NCI-H2171 treated with DMSO at 0.1 percent for 48 hours (cell line): Measurements from ENCODE around the gene UGT1A7.
A peak's percentile ranks its signal among the peaks of the same experiment; 100 is the strongest.
"Not testable (repeated sequence)": the region's sequence is repeated elsewhere in the genome, so short reads cannot be mapped to it uniquely, and the experiment has no call there.

Source experiments
- DNase-seq: peaks from one replicate; lab custom pipeline; 2025; lab: John Stamatoyannopoulos, UW

UGT1A7 gene

DNA sequence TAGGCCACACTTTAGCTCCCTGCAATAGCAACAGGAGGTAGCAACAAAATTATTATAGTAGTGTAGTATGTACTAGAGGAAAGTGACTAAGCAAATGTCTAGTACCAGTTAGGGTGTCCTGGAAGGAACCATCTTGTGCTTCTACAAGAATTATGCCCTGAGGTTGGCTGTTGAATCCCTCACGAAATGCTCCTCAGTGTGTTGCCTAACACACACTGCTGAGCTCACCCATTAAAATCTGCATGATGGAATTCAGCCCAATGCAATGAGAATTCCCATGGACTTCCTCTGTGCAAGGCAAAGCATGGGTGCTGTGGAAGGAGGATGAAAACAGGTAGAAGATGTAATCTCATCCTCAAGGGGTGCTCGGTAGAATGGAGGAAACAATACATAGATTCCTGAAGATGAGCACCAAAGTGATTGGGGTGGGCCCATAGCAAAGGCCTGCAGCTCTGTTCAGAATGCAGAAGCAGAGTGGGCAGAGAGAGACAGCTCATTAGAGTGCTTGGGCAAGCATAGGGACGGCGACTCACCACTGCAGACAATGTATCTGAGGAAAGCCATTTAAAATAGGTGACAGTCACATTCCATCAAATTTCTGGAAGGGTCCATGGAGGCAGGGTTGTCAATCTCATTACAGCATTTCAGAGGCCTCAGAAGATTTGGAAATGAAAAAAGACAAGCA, 1.2 kb upstream of the UGT1A7 start:
- no peak for DNase-seq

DNA sequence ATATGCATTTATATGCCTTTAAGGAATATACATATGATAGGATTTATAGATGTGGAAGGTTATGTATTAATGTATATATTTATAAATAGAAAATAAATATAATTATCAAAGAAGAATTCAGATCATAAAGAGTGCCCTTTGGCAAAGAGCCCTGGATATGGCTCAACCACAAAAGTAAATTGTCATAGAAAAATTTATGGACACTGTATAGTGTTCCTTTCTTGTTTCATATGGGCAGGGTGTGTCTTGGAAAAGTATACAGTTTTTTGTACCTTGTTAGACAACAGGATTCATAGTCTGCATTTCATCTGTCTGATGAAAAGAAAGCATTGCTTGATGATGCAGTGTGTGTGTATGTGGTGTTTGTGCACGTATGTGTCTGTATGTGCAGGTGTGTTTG, 2.9 kb downstream of the UGT1A7 start:
- no peak for DNase-seq

DNA sequence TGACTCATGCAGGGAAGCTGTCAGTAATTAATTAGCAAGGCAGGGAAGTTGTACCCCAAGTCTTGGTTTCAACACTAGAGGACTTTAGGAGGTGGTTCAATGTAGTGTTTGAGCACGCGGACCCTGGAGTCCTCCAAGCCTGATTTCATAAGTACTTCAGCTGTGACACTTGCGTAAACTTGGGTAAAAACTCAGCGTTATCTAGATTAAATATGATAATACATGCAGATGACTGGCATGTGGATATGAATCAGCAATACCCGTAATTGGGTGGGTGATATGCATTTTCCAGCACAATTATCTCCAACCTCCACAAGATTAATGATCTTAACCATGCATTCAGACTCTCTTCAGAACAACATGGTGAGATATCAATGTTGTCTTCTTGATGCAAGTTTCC, 5.2 kb downstream of the UGT1A7 start:
- no peak for DNase-seq

DNA sequence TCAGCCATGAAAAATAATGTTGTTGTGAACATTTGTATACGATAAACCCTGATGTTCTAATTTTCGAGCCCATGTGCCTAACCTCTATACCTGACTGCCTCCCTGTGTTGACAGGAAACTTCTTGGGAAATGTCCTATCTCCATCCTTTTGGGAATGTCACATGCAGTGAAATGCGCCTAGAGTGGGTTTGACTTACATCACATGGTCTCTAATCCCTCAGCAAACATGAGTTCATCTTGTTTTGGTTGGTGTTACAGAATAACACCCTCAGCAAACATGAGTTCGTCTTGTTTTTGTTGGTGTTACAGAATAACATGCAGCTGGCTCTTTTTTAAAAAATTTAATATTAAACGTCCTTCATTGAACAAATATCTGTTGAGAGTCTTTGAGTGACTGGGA, 6.6 kb downstream of the UGT1A7 start:
- DNase-seq, result no peak

- no peak for DNase-seq
Measured at GRCh38 chr2:233689031-233689430, 7.3 kb downstream of the UGT1A7 start.

- no peak for DNase-seq
Measured at GRCh38 chr2:233689501-233689900, 7.8 kb downstream of the UGT1A7 start.

DNA sequence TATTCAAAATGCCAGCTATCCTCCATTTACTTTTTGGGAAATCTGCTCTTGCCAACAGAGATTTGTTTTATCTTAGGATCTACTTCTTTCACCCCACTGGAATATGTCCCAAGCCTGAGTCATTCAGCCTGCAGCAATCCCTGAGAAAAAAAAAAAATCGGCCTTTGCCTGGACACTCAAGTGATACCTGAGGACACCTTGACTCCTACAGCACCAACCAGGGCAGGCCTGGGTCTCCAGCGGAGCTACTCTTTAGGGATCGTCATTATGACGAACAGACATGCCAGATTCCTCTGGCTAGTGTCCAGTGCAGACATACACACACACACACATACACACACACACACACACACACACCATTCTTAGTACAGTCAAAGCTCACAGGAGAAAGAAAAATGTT, 8.7 kb downstream of the UGT1A7 start:
- no peak for DNase-seq

DNA sequence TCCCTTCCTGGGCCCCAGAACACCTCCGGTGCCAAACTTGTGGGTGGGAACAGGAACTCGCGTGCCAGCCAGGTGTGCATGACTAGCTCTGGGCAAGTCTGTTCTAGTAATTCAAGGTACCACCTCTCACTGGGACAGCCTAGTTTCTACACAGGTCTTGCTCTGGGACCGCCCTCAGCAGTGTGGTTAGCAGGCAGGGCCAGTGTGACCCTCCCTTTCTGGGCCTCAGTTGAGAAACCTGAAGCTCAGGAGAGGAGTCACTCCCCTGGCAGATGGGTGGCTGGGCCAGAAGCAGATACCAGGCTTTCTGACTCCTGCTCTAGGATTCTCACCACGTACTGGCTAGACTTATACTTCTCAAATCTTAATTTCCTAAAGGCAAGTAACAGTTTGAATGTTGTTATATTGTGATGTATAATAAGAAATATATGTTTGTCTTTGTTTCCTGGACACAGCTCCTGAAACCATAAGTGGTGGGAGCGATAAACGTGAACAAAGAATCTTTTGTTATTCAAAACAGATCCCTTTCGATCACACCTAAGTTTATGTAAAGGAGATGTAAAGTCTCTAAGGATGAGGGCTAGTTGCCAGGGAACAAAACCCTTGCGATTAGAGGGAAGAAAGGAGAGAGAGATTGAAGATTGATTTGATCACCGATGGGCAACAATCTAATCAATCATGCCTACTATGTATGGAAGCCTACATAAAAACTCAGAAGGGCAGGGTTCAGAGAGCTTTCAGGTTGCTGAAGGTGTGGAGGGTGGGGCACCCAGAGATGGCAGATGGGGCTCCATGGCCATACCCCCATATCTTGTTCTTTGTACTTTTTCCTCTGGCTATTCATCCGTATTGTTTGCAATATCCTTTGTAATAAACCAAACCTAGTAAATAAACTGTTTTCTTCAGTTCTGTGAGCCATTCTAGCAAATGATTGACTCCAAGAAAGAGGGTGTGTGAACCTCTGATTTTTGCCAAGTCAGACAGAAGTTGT, 10.0 kb downstream of the UGT1A7 start:
- peak; percentile 13 for DNase-seq

DNA sequence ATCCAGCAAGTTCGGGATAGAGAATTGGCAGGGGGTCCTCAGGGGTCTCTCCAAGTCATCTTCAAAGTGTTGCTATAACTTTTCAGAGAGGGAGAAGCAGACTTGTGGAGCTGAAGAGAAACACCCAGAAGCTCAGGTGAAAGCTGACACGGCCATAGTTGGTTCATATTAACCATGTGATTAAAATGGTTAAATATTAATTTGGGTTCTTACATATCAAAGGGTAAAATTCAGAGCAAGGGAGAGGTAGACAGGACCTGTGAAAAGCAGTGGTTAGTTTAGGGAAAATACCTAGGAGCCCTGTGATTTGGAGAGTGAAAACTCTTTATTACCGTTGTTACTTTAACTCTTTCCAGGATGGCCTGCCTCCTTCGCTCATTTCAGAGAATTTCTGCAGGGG, 10.9 kb downstream of the UGT1A7 start, which contains the start of gene UGT1A6:
Gene UGT1A6, plus strand, starts transcription at position 243 of the 400 bp plus-strand sequence. Its CDS starts 115 bp downstream, at position 358.
- DNase-seq, result no peak

DNA sequence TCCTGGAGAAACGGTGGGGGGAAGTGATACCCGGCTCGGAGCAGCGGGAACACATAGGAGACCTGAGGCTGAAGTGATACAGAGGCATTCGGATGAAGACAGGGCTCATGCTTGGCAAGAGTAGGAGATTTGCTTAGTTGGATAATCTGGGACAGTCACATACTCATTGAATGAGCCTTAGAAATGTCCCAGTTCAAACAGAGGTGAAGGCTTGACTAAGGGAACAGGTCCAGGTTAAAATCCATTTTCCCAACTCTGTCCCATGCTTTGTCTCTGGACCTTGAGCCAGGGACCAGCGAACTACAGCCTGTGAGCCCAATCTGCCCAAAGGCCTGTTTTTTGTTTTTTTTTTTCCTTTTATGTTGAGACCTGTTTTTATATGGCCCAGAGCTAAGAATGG, 12.3 kb downstream of the UGT1A7 start:
- DNase-seq, result no peak

GRCh38 chr2:233698740-233699139, 17.0 kb downstream of the UGT1A7 start:
- no peak for DNase-seq

DNA sequence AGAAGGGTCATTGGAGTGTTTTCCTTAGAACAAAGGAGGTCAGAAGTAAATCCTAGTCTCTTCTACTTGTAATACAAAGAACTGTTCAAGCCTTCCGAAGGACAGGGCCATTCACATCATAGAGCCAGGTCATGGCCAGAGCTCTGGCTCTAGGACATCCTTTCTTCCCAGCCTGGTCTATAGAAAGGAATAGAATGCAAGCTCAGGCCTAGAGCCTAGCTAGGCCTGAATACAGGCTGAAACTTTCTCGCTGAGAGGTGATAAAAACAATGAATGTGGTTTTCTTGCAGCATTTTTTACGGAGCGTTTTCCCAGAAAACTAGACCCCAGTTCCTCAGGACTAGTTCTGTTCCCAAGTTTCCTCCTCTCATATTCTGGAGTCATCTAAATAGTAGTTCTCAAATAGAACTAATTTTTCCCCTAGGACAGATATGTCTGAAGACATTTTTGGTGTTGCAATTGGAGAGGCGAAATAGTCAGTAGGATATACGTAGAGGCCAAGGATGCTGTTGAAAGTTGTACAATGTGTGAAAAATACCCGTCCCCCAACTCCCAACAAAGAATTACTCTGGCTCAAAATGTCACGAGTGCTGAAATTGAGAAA, 17.8 kb downstream of the UGT1A7 start:
- DNase-seq, result no peak

DNA sequence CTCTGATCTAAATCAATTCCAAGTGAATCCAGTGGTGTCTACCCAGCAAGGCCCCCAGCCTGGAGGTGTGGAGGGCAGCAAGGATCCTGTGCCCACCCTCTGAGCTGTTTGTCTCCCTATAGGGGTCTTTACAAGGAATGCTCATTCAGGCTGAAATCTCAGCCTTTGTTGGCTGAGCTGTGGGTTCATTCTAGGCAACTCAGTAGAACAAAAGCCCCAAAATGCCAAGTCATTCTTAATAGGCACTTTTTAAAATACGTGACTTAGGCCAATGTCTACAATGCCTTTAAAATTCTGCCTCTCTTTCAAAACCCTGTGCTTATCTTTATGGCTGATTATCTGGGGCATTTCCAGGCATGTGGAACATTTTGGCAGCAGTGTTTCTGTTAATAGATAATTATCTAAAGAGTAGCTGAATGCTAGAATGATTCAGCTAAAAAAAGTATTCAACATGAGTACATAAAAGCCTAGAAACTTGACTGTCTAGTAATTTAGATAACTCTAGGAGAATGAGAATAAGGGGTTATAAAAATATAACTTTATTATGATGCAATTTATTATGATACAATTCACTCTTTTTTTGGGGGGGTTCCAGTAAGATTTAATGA, 18.4 kb downstream of the UGT1A7 start:
- DNase-seq, result no peak

- not testable (repeated sequence) for DNase-seq
Measured at GRCh38 chr2:233700842-233701241, 19.1 kb downstream of the UGT1A7 start.

- no peak for DNase-seq
Measured at GRCh38 chr2:233702238-233702637, 20.5 kb downstream of the UGT1A7 start.

DNA sequence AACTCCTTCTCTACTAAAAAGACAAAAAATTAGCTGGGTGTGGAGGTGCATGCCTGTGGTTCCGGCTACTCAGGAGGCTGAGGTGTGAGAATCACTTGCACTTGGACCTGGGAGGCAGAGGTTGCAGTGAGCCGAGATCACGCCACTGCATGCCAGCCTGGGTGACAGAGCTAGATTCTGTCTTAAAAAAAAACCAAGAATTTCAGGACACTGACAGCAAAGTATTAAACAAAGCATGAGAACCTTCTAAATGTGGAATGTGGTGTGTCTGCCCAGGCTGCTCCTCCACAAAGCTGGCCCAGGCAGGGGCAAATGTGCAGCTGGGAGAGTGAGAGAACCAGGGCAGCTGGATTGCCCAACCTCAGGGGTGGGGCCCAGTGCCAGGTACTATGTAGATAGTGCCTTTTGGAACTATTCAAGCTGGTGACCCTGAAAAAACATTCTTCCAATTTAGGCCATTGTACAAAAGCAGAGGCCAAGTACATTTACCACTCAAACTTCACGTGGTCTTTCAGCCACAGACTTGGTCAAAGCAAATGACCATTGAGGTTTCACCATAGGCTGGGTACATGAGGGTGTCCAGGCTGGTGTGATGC, 24.3 kb downstream of the UGT1A7 start:
- no peak for DNase-seq

DNA sequence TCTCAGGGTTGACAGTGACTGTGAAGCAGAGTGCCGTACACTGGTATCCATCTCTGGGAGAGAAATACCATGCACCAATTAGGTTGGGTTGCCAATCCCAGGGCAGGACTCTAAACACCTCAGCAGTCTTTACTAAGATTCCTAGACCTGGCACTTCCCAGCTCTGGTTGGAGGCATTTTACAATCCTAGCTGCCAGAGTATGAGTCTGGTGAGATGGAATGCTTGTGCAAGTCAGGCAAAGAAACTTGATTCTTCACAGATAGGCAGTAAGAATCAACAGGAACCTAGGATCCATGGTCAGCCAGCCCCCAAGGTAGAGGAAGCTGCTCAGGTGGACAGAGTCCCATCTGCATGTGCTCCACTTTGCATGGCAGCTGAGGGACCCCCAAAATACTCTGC, 25.0 kb downstream of the UGT1A7 start:
- DNase-seq, result no peak

- no peak for DNase-seq
Measured at GRCh38 chr2:233707940-233708644, 26.4 kb downstream of the UGT1A7 start.

GRCh38 chr2:233708942-233709341, 27.2 kb downstream of the UGT1A7 start:
- peak; percentile 44 for DNase-seq

DNA sequence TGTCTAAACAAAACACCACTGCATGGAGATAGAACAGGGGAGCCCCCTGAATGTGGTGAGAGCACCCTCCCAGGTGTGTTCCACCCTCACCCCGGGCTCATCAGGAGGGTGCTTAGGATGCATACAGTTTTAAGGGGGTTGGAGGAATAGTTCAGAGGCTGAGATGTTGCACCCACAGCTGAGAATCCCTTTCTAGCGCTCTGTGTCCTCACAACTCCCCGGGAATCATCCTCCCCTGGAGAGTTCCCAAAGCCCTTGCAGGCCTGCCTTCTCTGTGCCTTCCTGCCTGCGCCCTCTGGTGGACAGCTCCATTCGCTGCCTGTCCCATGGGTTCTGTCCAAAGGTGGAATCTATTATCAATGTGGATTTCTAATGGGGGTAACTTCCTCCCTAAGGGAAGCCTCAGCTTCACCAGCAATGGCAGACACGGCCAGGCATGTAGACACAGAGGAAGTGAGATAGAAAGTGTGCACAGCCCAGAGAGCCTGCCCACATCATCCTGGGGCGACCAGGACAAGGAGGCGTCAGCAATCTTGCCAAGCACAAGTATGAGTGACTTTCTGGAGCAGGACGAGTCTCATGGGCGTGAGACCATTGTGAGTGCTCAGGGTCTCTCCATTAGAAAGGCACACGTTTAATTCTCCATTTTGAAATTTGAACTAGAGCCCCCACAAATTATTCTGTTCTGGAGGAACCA, 29.8 kb downstream of the UGT1A7 start:
- DNase-seq, result peak; percentile 49
